Muscle of arm (tissue), 12 donors: ENCODE results near the gene TATDN2. TPM values are rescaled to one million over a fixed set of nuclear protein-coding genes. Genes with fewer than 3 reads are reported as not detected.
A peak's percentile ranks its signal among the peaks of the same experiment; 100 is the strongest.
"Not testable (repeated sequence)": the region's sequence is repeated elsewhere in the genome, so short reads cannot be mapped to it uniquely, and the experiment has no call there.

Source experiments
- DNase-seq: peaks from one replicate; pipeline ENCODE4 v3.0.0-alpha.2; 2013
- polyA plus RNA-seq, 12 donors: library from polyadenylated mRNA; unstranded; fragments of 120-200 nt; gene quantifications; one replicate each; pipeline ENCODE4 v1.2.1, GENCODE V29; 2013; ENCODE audit not compliant: insufficient read length in 12 of 12

Gene TATDN2
- polyA plus RNA-seq, 12 donors, result 16.5 to 25.2 (median 21.1) TPM; not detected in 1

GRCh38 chr3:10268116-10268515 is 19.9 kb downstream of the TATDN2 start:
- DNase-seq, result no peak

GRCh38 chr3:10268930-10269329 is 20.7 kb downstream of the TATDN2 start:
- DNase-seq, result no peak

GRCh38 chr3:10269443-10269842 is 21.2 kb downstream of the TATDN2 start:
- DNase-seq, result no peak

GRCh38 chr3:10272476-10272875 is 24.2 kb downstream of the TATDN2 start:
- DNase-seq, result not testable (repeated sequence)

GRCh38 chr3:10272977-10273376 is 24.7 kb downstream of the TATDN2 start:
- DNase-seq, result no peak

GRCh38 chr3:10273702-10274305 is 25.5 kb downstream of the TATDN2 start:
- no peak for DNase-seq

- DNase-seq, result no peak
These were observed 26.3 kb downstream of the TATDN2 start for GRCh38 chr3:10274601-10275000.

GRCh38 chr3:10277115-10277625 is 28.9 kb downstream of the TATDN2 start:
- DNase-seq, result no peak

- DNase-seq, result no peak
These were observed 30.2 kb downstream of the TATDN2 start for GRCh38 chr3:10278501-10278900.

GRCh38 chr3:10279384-10280176 is 31.3 kb downstream of the TATDN2 start:
- no peak for DNase-seq

- DNase-seq, result no peak
These were observed 31.9 kb downstream of the TATDN2 start for GRCh38 chr3:10280177-10280529.

GRCh38 chr3:10280571-10280970 is 32.3 kb downstream of the TATDN2 start:
- DNase-seq, result no peak

GRCh38 chr3:10281951-10282350 is 33.7 kb downstream of the TATDN2 start:
- DNase-seq, result peak; percentile 14

GRCh38 chr3:10283638-10284037 is 35.4 kb downstream of the TATDN2 start:
- no peak for DNase-seq

- no peak for DNase-seq
These were observed 36.2 kb downstream of the TATDN2 start for GRCh38 chr3:10284496-10284895.

GRCh38 chr3:10285272-10286132 is 37.2 kb downstream of the TATDN2 start:
- no peak for DNase-seq

- DNase-seq, result no peak
These were observed 37.9 kb downstream of the TATDN2 start for GRCh38 chr3:10286133-10286524.

GRCh38 chr3:10286596-10287295 is 38.5 kb downstream of the TATDN2 start:
- no peak for DNase-seq

- DNase-seq, result no peak
These were observed 39.8 kb downstream of the TATDN2 start for GRCh38 chr3:10287936-10288574.

GRCh38 chr3:10288575-10288960 is 40.3 kb downstream of the TATDN2 start:
- DNase-seq, result no peak

- no peak for DNase-seq
These were observed 40.8 kb downstream of the TATDN2 start for GRCh38 chr3:10289077-10289476.
